GM18870 (cell line): ENCODE results near the gene PEMT.

Source experiments
- ATAC-seq: cut with Tn5 transposase; IDR thresholded peaks from one replicate; pipeline ENCODE4 v1.9.1; 2021; ENCODE audit warnings: moderate library complexity; ENCODE audit not compliant: unreplicated experiment

The PEMT gene

DNA sequence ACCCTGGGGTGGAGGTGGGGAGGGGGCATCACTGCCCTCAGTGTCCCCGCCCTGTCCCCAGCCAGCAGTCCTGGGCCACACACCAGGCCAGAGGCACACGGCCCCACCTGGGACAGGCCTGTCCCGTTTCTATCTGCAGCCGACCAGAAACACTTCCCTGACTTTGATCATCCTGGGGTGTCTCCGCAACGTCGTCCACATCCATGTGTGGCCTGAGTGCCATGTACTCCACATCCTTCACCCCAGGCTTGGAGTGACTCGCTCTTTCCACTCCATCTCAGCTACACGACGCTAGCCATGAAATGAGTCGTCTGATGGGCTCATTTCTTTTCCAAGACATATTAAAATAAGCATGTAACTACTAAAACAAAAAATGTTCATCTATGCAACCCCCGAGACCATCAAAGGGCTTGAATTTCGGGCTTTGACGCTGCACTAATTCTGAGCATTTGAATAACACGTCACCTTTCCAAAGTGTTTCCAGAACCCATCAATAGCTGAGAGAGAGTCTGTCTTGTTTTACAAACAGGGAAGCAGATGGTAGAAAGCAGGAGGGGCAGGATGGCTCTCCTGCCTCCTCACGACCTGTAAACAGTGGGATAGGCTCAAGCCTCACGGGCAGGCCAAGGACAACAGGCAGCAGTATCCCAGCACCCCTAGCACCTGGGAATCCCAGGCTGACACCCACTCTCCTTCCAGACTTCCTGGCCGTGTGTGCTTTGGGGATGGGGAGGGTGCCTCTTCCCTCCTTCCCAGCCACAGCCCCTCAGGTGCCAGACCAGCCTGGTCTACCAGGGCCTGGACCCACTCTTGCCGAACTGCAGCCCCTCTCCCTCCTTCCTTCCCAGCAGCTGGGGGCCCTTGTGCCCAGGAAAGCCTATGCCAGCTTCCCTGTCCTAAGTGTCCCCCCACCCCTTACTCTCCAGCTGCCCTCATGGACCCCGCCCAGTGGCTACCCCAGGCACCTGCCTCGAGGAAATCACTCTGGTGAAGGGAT is 75.3 kb downstream of the PEMT start:
- ATAC-seq = no peak

DNA sequence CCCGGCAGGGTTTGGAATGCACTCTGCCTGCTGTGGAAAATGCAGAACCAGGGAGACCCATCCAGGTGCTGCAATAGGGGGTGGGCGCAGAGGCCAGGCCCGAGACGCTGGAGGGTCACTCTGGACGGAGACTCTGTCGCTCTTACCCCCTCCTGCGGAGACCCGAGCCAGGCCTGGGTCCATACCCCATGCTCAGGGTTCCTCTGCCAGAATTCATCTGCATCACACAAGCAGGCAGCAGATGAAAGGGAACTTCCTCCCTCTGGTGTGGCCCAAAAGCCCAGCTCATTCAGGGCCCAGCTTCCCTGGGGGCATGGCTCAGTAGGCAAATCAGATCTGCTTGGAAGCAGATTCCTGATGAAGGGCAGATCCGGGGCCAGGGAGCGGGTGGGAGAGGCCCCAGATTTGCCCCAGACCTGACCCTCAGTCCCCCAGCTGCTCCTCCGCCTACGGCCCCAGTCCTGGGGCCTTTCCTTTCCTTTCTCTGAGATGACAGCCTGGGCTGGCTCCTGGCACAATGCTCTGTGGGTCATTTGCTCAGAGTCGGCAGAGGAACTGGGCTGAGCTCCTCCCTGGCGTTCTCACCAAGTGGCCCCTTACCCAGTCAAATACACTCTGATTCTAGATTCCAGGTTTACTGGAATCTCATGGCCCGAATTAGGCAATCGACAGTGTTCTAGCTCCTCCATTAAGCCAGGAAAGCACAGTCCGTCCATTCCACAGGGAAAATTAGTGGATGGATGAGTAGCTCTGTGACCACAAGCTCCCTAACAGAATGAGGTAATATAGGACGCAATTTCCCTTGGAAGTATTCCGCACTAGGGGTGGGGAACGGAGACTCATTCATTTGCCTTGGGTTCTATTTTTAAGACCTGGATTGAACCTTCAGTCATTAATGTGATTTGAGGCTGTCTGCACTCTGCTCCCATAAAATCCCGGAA is 76.2 kb downstream of the PEMT start:
- ATAC-seq = no peak

DNA sequence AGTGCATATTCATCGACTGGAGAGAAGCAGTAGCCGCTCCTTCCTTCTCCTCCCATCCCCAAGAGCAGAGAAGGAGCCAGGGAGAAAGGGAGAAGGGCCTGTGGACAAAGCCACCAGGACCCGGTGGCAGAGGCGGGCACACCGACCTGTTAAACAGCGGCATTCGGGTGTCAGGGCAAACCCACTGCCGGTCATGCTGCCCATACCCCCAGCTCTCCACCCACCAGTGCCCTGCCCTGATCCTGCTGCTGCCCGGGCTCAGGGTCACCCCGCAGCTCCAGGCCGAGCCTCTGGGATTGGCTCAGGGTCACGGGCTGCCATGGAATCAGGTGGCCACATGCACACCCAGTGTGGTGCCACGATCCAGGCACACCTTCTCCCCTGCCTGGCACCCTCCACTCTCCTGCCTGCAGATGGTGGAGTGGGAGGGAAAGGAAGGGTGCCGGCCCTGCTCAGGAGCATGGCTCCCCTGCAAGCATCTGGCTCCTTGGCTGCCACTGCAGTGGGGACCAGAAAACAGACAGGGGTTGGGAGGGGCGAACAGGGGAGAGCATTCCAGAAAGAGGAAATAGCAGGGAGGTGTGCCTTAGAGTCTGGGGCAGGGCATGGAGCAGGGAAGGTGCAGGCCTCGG is 77.0 kb downstream of the PEMT start:
- no peak for ATAC-seq

DNA sequence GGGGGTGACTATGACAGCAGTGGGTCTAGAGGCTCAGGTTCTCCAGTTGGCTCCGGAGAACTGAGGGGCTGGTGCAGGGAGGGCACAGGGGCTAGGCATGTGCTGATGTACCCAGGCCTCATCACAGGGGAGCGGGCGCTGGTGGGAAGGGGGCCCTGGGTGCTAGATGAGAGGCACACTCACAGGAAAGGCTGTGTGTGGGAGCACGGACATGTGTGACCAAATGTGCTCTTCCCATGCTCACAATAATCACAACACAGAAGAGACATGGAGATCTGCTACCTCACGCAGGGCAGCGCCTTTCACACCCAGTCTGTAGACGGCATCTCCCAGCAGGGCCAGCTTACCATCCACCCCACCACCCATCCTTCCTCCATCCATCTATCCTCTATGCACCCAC is 77.9 kb downstream of the PEMT start:
- ATAC-seq = no peak

DNA sequence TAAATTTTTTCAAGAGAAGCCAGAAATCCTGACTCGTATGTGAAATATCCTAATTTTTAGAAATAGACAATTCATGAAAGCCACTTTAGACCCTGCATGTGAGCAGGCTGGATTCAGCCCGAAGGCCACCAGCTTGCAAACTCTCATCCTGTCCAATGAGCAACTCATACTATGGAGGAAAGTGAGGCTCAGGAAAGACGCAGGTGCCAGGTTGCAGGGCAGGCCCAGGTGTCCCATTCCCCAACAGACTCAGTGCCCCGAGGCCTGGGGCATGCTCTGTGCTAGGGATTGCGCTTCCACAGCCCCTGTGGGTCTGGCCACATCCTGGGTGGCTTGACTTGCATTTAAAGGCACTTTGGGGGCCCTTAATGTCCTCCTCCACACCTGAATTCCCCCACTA is 78.6 kb downstream of the PEMT start:
- ATAC-seq = no peak

DNA sequence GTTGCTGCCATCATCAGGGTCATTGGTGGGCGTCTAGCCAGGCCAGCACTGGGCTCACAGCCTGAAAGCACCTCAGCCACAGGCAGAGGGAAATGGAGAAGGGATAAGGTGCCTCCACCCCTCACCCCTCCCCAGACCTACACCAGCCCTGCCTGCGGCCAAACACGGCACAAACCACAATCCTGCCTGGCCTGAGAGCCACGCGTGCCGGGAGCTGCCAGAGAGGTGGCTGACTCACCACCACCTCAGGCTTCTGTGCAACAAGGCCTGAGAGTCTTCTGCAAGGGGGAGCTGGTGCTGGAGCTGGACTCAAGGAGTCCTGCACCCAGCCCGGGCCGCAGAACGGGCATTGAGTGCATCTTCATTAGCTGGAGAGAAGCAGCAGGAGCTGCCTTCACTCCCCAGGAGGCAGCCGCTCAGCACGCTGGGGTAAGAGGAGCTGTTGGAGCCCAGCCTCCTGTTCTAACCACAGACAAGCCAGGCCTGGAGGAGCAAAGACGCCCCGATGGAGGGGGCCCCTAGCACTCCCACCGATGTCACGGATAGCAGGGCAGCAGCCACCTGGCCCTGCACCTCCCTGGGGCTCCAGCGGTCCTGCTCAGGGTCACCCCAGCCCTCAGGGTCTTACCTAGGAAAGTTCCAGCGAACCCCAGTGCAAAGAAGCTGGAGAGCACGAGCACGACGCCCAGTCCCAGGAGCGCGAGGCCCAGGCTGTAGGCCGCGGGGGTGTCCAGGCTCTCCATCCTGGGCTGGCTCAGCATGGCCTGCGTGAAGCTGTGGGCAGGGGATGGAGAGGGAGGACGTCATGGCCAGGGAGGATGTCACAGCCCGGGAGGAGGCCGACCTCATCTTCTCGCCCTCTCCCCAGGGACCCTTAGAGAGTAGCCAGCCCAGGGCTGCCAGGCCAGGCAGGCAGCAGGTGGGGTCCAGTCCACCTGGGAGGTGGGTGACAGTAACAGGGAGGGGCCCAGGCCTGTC is 79.3 kb downstream of the PEMT start:
- no peak for ATAC-seq

DNA sequence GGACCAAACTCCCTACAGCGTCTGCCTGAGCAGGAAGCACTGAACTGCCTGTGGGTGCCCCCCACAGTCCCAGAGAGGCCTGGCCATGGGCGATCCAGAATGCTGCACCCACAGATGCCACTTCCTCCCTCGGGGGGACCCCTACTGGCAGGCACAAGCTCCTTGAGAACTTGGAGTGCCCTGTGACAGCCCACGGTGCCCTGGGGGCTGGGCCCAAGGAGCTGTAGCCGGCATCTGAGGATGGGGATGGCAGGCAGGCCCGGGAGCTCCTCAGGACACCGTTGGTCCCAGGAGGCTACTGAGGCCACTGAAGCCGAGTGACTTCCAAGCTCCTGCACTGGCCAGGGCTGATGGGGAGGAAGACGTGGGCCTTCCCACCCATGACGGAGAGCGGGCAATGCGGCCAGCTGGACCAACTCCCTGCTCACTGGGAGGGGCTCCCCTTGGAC is 80.2 kb downstream of the PEMT start:
- ATAC-seq = no peak

DNA sequence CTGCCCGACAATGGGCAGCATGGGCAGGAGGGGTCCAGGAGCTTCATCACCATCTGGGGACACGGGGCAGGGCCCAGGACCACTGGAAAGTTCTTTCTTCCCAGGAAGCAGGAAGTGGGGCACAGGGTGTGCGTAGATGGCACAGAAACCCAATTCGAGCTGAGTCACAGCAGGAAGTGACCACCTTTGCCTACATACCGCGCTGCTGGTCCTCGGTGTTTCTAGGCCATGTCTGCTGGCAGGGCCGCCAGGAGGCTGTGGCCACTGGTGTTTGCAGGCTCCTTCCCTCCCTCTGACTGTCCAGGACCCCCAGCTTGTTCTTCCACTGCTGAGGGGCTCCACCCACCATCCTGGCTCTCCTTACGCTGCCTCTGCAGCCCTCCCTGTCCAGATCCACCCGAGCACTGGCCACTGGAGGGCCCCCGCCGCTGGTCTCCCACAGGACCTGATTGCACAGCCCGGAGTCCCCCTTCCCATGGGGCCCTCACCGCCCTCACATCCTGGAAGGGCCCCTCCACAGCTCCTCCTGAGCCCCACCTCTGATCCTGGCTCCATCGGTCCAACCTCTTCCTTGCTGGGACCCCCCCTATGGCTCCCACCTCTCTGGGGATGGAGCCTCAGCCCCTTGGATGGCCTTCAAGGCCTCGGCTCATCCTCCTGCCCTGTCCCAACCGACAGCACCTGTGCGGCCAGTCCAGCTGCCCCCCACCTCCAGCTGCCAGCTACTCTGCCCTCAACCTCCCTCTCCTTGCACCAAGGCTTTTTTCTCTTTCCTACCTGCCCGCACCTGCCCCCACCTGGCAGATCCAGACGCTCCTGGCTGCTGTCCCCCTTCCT is 80.8 kb downstream of the PEMT start:
- no peak for ATAC-seq

DNA sequence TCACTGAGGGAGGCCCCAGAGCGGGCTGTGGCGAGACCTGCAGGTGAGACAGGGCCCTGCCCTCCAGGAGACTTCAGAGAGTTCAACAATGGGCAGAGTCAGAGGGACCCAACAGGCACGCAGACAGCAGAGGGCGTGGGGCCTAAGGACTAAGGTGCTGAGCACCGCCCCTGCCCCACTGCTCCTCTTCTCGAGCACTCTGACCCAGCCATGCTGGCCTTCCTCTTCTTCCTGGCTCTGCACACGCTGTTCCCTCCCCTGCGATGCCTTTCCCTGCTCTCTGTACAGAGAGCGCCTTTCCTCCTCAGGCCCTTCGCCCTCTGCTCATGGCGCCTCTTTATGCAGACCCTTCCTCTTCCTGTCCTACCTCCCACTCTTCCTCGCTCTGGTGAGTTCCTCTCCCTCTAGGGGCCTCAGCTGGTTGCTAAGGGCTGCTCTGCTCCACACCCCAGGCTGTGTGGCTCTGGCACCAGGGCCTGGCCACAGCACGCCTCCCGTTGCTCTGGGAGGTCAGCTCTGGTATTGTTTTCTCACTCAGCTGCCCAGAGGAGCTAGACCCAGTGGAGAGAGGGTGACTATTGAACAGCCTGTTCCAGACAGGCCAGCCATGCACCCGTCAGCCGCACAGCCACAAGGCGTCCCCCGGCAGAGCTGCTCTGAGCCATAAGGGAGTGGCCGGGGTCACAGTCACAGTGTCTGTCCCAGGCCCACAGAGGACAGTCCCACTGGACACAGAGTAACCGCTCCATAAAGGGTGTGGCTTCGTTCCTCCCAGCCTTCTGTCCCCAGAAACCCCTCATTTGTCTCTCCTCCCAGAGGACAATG is 81.7 kb downstream of the PEMT start:
- no peak for ATAC-seq

DNA sequence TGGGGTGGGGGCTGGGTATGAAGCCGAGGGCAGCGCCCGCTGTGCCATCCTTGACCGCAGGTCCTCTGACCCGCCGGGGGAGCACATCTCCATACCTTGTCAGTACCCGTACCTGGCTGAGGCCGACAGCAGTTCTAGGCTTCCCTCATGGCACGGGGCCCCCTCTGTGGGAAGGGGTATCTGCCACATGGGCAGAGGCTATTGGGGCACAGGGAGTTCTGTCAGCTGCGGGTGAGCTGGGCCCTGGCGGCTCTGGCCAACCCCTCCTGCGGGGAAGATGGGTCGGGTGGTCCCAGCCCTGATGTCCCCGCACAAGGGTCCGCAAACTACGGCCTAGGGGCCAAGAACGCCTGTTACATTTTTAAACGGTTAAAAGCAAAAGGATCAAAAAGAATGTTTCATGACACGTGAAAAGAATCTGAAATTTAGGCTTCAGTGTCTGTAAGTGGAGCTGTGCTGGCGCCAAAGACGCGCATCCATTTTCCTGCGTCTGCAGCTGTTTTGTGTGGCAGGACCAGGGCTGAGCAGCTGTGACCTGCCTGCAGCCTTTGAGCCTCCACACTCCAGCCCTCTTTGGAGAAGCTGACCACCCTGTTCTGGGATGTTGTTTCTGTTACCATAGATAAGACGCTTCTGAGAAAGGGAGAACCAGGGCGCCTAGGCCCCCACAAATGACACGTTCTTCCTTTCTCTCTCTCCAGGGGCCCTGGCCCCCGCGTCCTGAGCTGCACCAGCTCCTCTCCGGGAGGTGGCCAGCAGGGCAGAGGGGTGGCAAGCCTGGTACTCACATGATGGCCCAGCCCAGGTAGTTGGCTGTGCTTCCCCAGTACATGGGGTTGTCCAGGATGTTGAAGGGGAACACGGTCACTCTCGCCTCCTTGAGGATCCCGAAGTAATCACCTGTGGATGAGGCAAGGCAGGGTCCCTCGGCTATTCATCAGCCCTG is 82.6 kb downstream of the PEMT start:
- ATAC-seq = no peak

DNA sequence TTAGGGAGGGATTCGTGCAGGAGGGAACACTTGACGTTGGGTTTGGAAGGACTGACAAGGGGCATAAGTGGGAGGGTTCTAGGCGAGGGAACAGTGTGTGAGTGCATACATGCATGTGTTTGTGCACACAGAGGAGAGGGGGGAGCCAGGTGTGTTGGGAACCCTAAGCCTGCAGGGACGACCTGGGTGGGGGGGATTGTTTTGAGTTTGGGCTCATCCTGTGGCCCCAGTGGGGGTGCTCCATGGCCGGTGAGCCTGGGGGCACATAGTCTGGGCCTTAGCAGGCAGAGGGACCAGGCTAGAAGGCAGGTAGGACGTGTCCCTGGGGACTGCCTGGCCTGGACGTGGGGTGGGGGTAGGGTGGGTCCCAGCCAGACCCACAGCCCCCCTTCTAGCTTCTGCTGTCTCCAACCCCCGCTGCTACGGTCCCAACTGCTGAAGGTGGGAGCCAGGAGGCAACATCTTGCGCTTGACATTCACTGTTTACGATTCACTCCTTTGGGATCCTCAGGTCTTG is 83.4 kb downstream of the PEMT start:
- no peak for ATAC-seq

DNA sequence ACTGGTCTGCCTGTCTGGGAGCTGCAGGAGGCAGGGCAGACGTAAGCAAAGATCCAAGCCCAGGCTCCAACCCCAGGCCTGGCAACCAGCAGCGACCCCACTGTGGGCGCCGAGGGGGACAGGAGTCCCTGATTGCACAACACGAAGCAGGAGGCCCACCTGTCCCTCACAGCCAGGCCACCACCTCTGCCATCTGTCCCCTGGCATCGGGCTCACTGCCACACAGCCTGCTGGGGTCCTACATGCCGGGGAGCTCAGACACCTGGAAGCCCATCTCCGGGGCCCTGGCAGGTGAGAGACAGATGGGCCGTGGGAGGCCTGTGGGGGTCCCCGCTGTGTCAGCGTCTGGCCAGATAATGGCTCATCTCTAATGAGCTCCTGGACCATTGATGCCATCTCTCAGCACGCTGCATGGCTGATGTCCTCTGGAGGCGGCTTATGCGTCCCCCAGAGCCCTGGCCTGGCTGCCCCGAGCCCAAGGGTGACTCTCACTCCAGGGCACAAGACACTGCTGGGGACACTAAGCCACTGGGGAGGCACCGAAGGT is 84.0 kb downstream of the PEMT start:
- ATAC-seq = no peak

DNA sequence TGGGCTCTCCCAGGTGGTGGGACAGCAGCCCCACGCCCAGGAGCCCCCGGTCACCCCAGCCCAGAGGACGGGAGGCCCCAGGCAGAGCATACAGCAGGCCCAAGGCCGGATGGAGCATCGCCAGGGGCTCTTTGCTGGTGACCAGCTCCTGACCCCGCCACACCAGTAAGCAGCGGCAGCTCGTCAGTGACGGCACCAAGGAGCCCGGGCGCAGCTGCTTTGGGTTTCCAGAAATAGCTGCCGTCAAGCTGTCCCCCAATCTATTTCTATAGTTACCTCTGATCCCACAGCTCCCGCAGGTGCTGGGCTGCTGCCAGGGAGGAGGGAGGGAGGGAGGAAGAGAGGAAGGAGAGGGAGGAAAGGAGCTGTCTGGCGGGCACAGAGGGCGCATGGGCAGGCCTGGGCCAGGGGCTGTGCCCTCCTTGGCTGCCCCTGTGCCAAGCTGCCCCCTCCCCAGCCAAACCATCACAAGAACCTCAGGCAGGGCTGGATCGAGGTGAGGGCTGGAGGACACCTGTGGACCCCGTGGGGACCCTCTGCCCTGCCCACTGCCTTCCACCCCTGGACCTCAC is 84.5 kb downstream of the PEMT start:
- ATAC-seq = no peak

DNA sequence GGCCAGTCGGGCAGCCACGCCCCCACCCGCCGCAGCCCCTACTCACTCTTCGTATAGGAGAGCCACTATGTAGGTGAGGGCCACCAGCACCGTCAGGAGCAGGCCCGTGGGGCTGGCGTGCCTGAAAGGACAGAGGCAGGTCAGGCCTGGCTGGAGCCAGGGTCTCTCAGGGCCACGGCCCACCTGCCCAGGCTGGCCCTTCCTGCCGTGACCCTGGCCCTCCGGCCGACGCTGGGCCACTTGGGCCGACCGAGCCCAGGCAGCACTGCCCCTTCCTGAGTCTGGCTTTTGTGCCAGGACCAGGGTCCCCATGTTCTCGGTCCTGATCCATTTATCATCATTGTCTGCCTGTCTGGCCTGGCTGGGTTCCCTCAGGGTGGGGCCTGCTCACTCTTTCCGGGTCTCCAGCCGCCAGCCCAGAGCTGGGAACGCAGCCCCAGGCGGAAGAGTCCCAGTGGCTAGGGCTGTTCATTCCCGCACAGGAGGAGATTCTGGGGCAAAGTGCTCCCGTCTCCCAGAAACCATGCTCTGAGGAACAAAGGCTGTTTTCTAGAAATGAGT is 85.2 kb downstream of the PEMT start:
- ATAC-seq = no peak

DNA sequence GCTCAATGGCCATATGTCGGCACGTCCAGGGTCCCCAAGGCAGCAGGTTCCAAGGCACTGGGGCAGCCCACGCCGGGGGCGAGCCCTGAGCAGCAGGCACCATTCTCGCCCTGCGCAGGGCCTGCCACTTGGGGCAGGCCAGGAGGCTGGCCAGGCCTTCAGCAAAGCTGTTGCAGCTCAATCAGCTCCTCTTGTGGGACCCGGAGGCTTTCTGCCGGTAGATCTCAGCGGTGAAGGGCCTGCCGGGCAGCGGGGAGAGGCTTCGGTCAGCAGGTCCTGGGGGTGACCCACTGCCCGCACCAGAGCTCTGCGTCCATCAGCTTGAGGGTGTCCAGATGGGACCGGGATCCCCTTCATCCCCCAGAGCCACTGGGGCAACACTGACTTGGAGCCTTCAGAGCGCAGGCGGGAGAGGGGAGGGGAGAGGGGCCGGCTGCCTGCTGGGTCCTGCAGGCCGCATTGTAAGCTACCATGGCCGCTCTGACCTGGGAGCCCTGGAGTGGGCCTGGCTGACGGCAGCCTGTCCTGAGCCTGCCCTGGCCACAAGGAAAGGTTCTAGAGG is 85.8 kb downstream of the PEMT start:
- ATAC-seq = no peak

DNA sequence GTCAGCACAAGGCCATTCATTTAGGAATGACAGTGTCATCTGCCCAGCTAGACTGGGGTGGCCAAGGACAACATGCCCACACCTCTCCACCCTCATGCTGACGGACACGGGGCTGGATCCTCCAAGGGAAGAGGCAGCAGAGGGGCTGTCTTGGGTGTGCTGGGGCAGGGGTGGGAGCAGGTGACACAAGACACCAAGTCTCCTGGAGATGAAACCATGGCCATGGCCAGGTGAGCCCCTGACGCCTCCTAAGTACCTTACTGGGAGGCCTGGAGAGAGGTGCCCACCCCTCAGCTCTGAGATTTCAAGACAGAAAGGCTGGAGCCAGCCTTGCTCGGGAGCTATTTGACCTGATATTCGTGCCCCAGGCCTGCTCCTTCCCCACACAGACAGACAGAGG is 86.4 kb downstream of the PEMT start:
- no peak for ATAC-seq
